HUDEP-2 (cell line): Measurements from ENCODE around the gene TMEM120B.
"Not testable (repeated sequence)": the region's sequence is repeated elsewhere in the genome, so short reads cannot be mapped to it uniquely, and the experiment has no call there.

Source experiments
- DNase-seq, 76 experiments: peaks; one replicate each; lab custom pipeline; 2025; ENCODE audit not compliant: unreplicated experiment in 76 of 76; lab: John Stamatoyannopoulos, UW

TMEM120B gene

GRCh38 chr12:121789233-121789781 lies 76.8 kb downstream of the TMEM120B start:
- no peak for DNase-seq

- DNase-seq = peak in 1 of 76 experiments; percentile 28
Observed at GRCh38 chr12:121789800-121790728, 77.5 kb downstream of the TMEM120B start.

- not testable (repeated sequence) for DNase-seq
Observed at GRCh38 chr12:121790785-121791184, 78.2 kb downstream of the TMEM120B start.

DNA sequence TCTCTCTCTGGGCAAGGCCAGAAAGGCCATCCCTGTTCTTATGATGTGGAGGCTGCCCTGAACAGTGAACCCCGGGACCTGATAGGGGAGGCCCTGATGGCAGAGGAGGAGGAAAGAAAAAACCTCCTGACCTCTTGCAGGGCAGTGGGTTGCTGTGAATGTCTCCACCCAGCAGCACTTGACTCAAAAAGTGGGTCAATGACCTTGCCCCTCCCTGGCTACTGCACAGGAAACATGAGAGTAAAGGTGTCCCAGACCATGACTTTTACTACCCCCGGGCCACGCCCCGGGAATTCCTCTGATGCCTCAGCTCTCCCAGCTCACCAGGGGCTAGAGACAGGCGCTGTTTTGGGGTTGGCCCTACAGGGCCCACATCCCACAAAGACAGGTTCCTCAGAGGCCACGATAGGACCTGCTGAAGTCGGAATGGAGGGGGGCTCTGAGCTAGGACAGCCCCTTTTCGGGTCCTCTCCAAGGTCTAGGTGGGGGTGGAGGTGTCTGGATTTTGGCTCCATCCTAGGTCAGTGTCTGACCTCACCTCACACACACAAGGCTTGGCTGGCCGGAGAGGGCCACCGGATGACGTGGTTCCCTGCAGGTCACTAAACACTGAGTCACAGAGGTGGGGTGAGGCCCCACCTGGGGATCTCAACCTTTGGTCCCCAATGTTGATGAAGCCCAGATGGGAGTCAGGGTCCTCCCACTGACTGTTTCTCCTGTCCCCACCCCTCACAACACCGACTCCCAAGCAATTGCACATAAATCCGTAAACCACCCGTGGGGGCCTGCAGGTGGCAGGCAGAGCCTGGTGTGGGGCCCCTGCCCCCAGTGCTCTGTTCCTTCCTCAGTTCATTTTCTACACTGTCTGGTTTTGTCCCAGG lies 79.4 kb downstream of the TMEM120B start:
- no peak for DNase-seq

- peak in 21 of 76 experiments; percentile 10 to 44 (median 24) for DNase-seq
Observed at GRCh38 chr12:121792607-121793439, 80.3 kb downstream of the TMEM120B start.

DNA sequence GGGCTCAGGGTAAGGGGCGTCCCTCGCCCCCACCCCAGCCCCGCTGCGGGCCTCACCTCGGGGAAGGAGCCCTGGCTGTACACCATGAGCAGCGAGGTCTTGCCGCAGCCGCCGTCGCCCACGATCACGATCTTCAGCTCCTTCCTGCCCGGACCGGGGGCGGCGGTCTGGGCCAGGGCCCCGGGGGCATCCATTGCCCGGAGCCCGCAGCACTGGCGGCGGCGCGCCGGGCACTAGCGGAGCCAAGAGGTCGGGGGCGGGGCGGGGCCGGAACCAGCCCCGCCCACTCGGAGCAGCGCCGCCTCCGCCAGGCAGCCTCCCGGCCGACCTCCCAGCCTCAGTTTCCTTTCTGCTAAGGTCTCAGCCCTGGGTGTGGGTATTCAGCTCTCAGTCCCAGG lies 80.9 kb downstream of the TMEM120B start, which contains the start of gene RHOF:
Gene RHOF, minus strand, starts transcription at position 249 of the 398 bp plus-strand sequence. Its CDS starts 55 bp downstream, at position 194.
- DNase-seq = peak in 42 of 76 experiments; percentile 21 to 76 (median 62)

DNA sequence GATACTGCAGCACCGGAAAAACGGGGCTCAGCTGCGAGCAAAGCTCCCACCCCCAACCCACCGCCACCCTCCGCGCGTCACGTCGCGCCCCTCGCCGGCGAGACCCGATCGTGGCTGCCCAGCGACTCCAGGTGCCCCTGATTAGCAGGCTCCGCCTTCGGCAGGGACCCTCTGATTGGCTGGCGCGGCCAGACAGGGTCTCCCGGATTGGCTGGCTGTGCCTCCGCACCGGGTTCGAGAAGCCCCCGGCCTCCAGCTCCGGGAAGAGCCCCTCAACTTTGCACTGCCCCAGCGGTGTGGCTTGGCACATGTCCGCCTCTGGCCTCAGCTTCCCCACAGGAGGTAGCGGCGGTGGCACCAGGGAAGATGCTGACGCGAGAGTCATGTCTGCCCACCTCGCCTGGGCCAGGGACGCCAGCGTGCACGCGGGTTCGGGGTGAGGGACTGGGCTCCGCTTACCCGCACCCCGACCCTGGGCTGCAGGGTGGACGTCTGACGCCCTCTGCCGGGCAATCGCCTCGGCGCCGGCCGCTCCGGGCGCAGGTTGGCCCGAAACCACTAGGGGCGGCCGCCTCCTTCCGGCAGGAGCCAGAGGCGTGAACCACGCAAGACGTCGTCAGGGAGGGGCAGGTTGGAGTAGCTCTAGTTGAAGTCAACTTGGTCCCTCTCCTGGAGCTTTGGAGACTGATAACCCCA lies 81.4 kb downstream of the TMEM120B start:
- DNase-seq = peak; percentile 14 to 96 (median 91)

DNA sequence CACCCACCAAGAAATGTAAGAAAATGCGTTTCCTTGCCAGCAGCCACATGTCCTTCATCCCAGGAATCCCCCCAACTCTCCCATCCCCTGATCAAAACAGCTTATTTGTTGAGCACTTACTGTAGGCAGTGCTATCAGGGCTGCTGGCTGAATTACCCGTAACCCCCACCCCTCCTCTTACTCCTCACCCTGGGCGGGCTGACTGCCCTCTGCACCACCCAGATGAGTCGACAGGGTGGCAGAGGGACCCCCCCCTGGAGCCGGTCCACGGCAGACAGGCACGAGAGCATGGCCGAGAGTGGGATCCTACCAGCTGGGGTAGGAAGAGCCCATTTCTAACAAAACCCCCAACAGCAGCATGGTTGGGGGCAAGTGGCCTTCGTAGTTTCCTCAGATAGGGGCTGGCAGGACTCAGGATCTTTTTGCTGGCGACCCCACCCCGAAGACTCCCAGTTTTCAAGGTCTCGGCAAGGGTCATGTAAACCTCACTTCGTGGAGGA lies 82.0 kb downstream of the TMEM120B start:
- peak in 27 of 76 experiments; percentile 17 to 85 (median 59) for DNase-seq

- DNase-seq = peak in 74 of 76 experiments; percentile 12 to 89 (median 69)
Observed at GRCh38 chr12:121795034-121795968, 82.7 kb downstream of the TMEM120B start.

DNA sequence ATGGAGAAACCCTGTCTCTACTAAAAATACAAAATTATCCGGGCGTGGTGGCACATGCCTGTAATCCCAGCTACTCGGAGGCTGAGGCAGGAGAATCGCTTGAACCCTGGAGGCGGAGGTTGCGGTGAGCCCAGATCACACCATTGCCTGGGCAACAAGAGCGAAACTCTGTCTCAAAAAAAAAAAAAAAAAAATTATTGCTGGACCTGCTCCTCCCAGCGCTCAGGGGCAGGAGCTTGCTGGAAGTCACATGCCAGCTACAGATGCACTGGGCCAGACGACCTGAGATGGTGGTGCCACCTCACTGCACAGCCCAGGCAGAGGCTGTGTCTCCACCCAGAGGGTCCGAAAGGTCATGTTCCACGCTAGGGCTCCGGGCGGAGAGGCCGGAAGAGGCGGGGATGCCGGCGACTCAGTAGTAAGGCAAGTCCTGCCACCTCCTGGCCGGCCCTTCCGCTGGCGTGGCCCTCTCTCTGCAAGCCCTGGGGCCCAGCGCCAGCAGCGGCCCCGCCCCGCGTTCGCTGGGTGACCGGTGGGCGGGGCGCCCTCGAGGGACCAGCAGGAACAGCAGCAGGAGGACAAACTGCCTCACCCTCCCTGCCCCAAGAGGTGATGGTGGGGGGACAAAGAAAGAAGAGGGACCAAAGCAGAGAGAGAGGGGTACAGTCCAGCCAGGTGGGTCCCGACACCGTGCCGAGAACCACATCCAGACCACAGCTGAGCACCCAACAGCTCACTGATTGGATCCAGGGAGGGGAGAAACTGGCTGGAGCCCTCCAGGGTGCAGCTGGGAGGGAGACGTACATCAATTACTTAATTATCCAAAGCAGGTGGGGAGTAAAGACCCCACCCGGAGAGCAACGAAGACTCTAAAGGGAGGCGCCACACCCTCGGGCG lies 84.6 kb downstream of the TMEM120B start:
- DNase-seq = peak in 74 of 76 experiments; percentile 44 to 94 (median 76)

DNA sequence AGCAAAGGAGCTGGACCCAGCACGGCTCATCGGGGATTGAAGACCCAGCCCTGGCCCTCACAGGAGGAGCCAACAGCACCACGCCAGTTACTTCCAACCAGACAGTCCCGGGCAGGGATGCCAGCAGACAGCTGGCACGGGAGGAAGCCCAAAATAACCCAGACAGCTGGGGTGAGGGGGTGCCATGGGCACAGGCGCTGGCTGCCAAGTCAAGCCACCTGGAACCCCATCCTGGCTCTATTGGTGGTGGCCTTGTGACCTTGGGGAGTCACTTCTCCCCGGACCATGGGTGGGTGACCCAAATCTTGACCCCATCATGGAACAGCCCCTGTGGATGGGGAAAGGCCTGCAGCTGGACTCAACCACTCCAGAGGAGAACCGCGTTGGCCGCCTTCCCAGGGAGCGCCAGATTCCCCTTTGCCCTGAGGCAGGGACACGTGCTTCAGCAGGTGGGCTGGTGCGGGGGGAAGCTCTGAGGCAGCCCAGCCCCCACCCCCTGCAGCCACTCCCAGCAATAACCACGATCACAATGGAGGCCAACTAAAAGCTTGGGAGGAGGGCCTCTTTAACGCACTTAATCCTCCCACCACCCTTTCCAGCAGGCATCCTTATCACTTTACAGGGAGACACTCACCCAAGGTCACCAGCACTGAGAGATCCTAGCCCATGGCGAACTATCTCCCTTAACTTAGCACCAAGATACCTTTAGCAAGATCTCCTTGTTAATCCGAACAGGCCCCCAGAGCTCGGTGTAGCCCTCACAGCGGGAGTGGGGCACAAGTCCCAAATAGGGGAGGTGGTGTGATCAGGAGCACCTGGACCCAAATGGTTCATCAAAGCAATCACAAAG lies 85.6 kb downstream of the TMEM120B start:
- peak in 39 of 76 experiments; percentile 12 to 61 (median 33) for DNase-seq

- DNase-seq = no peak
Observed at GRCh38 chr12:121798787-121799155, 86.2 kb downstream of the TMEM120B start.

DNA sequence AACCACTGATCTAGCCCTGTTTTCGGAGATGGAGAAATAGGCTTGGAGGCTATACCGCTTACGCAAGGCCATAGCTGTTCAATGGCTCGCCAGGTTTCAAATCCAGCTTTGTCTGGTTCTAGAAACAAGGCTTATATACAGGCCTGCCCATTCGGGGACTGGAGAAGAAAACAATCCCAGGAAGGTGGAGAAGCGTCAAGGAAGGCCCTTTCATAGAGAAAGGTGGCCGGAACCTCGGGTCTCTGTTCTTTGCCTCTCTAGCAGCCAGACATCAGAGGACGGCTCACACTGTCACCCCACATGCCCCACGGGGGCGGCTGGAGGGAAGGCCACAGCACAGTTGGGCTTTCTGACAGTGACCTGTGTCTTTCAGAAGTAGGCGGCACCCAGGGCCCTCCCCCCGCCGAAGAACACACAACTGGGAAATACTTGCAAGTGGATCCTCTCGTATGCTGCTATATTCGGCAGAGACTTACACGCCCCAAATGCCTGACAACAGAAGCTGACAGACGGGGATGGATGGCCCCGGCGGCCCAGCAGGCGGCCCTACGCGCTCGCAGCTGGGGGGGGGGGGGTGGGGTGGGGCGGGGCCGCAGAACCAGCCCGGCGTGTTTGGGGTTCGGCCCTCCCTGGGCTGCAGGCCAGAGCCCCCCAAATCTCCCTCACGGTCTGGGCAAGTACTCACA lies 86.7 kb downstream of the TMEM120B start:
- DNase-seq = peak in 72 of 76 experiments; percentile 19 to 83 (median 58)

GRCh38 chr12:121799842-121800693 lies 87.5 kb downstream of the TMEM120B start:
- DNase-seq = peak in 74 of 76 experiments; percentile 21 to 89 (median 74)
